GM21723 (cell line): ENCODE measurements around the gene PACRG.
A peak's percentile ranks its signal among the peaks of the same experiment; 100 is the strongest.

Source experiments
- ATAC-seq: cut with Tn5 transposase; IDR thresholded peaks from one replicate; pipeline ENCODE4 v1.9.1; 2021; ENCODE audit warnings: mild to moderate bottlenecking, moderate library complexity; ENCODE audit not compliant: unreplicated experiment

Gene PACRG

GRCh38 chr6:162709431-162709830, 18.3 kb upstream of the PACRG start:
- no peak for ATAC-seq

DNA sequence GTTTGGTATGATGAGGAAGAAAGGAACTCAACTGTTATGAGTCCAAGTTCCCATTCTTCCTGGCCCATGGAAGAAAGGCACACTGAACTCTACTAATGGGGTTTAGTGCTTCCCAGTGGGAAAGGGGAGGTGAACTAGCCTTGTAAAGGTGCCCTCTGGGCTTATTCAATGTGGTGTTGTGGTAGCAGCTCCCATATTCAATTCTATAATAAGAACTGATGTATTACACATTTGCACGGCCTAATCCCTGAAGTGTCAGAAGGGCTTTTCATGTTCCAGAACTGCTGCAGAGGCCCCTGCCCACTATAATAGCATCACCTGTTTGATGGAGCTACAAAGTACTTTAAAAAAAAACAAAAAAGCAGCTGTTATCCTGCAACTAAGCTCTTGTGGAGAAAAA, 17.4 kb upstream of the PACRG start:
- no peak for ATAC-seq

DNA sequence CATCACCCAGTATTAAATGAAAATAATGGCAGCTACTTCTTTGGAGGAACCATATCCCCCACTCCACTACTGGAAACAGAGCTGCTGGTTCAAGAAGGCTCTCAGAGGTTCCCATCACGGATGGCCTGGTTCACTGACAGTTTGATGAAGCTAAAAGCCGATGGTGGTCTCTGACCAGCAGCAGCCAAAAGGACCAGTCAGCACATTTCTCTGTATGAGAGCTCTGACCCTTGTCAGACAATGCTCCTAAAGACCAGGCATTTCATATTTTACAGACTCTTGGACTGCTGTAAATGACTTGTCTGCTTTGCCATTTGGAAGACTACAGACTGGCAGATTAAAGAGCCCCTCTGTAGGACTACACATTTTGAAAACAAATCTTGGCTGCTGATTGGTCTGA, 16.8 kb upstream of the PACRG start:
- no peak for ATAC-seq

GRCh38 chr6:162711376-162711775, 16.4 kb upstream of the PACRG start:
- no peak for ATAC-seq

DNA sequence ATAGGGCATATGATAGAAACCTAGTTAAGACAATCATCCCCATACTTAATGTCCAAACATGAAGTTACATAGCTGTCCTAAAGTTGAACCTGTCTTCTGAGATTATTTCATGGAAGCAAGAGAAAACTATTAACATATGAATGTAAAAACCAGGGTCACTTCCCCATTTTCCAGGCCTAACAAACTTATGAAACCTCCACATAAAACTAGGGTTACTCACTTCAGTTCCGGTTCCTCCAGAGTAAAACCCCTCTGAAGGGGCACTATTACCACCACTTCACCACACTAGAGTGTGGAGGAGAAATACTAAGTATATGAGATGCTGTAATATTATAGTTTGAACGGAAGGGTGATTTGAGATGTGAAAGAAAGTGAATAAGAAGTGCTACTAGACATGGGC, 15.1 kb upstream of the PACRG start:
- ATAC-seq = no peak

DNA sequence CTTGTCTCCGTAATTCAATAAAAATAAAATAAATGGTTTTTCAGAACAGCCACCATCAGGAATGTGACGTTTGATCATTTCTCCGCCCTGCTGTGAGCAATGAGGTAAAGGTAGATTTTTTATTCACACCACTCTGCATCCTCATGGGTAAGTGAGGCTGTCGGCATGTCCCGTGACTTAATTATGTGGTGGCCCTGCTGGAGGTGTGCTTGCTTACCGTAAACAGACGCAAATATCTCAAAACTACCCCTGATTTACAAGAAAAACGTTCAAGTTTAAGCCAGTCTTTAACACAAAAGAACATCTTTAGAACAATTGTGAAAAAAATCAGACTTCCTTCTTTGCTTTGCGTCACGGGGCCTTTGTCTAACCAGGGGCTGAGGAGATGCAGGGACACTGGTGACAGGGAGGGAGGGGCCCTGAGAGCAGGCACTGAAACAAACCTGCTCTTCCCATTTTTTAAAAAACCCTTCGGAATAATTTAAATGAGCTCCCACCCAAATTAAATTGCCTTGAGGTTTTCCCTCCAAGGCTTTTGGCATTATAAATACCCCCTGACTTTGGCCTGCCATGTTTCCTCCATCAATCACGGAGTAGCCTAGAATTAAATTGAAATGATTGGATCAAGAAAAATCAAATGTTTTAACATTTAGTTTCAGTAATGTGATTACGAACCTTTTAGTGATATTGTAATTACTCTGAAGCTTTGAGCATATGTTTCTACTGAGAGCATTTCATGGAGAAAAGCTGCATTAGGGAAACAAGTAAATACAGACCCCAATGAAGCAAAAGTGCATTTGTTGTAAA, 13.6 kb upstream of the PACRG start:
- ATAC-seq = no peak

GRCh38 chr6:162715601-162716000, 12.2 kb upstream of the PACRG start:
- no peak for ATAC-seq

DNA sequence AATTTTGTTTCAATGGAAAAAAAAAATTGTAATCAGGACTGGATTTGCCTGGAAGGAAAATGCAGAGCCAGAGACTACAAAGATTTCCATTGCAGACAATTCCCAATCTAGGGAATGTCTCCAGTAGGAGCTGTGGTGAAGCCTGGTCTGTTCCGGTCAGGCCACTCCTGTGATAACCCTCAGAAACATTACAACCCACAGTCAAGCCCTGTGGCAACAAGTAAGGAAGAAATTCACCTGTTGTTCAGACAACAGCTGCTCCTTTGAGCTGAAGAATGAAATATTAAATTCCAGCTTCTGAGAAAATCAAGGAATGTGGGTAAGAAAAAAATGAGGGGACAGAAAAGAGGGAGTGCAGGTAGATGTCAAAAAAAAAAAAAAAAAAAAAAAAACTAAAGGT, 8.2 kb upstream of the PACRG start:
- no peak for ATAC-seq

- no peak for ATAC-seq
Measured at GRCh38 chr6:162721404-162721687, 6.4 kb upstream of the PACRG start.

DNA sequence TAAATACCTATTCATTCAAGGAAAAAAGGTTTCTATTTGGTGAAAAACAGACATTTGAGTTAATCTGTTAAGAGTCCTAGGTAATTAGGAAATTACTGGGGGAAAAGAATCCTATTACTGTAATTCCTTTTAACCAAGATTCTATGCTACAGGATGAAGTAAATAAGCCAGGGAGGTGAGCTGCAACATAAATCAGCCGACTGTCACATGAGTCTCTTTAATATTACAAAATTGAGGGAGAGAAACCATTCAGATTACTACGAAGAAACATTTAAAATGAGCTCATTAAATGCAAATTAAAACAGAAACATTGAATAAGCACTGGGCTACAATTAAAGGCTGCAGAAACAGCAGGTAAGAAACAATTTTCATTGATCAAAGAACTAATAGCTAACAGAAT, 5.5 kb upstream of the PACRG start:
- ATAC-seq = no peak

DNA sequence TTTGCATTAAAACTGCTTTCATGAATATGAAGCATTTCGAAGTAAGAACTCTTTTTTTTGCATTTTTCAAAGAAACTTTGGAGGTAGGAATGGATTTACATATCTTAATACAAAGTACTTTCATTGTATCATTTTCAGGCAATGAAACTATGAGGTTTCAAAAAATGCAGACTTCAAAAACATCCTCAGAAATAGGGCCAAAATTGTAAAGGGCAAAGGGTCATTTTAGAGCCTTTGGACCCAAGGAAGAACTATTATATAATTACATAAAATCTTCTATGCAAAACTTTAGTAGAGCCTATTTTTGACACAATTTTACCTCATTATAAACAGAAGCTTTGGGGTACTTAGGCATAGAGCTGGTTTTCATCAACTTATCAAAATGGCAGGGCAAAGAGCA, 5.1 kb upstream of the PACRG start:
- no peak for ATAC-seq

DNA sequence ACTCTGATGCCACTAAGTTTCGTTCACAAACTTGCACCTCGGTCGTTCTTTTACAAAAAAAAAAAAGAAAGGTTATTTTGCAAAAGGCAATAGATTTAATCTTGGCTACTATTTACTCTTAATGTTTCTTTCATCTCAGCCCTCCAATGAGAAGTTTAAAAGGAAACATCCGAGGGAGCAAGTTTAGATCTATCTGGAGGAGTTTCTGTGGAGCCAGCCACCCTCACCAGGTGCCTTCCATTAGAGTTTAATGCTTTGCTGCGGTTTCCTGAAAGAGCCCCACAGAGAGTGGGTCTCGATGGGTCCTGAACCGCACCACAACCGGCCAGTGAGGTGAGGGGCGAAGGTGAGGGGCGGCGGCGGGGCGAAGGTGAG, 840 bp upstream of the PACRG start:
- peak; percentile 16 for ATAC-seq

DNA sequence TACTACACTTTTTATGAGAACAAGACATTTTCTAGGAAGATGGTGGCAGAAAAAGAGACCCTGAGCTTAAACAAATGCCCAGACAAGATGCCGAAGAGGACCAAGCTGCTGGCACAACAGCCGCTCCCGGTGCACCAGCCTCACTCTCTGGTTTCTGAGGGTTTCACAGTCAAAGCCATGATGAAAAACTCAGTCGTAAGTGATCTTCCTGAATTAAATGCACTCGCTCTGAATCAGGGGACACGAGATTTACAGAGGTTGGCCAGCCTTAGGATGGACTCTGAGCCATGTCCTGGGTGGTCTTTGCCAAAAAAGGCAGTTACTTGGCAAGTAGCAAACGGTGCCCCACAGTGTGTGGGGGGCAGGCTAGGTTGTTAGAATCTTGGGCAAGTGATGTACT, 423 bp downstream of the PACRG start:
- no peak for ATAC-seq

GRCh38 chr6:162728706-162729105, 932 bp downstream of the PACRG start:
- no peak for ATAC-seq

DNA sequence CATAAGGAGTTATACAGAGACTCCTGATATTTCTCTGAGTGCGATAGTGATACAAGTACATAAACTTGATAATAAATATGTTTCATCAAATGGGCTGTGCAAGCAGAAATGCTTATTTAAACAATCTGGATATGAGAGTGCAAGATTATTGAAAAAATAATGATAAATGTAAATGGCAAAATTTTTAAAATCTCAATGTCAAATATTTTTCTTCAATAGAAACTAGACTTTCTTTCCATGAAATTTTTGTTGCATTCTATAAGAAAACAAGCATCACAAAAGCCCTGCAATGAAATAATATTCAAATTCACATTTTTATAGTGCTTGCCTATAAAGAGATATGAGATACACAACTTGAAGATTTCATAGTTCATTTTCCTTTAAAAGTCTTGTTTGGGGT, 2.7 kb downstream of the PACRG start:
- ATAC-seq = no peak

- no peak for ATAC-seq
Measured at GRCh38 chr6:162733489-162733888, 5.7 kb downstream of the PACRG start.

- ATAC-seq = no peak
Measured at GRCh38 chr6:162736961-162737360, 9.2 kb downstream of the PACRG start.

GRCh38 chr6:162750776-162751175, 23.0 kb downstream of the PACRG start:
- ATAC-seq = no peak

DNA sequence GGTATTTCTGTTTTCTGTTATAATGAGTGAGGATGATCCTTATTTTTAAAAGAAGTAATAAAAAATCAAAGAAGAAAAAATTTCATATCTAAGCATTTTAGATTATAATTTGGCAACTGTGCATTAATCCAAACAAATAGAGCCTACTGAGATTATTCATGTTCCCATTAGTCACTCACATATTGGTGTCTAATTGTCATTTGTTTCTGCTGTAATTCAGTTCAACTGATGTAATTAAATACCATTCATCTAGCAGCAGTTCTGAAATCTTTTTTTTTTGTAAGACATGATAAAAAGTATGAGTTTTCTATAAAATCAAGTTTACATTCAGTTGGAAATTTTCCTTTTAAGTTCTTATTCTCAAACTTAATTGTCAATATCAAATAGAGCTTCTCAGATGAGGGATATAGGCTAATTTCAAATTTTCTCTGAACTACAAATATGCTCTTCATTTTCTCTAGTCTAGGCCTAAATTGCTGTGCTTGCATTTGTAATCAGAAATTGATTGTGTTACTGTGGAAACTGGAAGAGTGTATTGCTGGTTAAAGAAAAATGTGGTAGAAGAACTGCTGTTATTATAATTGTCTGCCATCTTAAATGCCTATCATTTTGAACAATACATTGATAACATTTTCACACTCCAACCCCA, 23.6 kb downstream of the PACRG start:
- no peak for ATAC-seq

- ATAC-seq = no peak
Measured at GRCh38 chr6:162753775-162754174, 26.0 kb downstream of the PACRG start.

DNA sequence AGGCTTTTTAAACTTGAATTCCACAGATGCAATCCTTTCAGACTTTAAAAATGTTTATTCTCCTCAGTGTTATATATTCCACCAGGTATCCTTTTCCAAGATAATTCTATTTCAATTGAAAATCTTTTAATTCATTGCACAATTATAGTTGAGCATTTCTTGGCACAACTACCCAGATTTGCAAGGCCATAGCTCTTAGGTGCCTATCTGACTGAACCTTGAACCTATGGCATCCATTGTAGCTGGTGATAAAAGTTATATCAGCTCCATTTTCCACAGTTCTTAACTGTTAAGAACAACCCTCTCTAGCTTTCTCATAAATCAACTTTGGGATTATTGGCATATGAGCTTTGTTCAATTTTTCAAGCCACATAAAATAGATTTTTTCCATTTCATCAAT, 42.4 kb downstream of the PACRG start:
- no peak for ATAC-seq

GRCh38 chr6:162770955-162771354, 43.2 kb downstream of the PACRG start:
- no peak for ATAC-seq

DNA sequence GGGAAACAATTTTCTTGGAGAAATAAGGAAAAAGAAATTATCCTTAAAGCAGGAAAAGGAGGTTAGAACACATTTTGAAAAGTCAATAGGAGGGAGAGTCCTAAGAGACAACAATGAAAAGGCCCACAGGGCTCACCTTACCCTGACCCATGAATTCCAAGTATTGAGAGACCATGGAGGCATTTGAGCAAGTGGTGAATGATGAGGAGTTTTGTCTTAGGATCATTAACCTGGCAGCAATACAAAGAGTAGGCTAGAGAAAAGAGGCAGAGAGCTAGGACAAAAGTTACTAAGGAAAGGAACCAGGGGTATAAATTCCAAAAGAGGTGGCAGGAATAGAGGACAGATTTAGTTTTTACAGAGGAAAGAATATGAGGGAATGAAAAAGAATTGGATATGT, 44.7 kb downstream of the PACRG start:
- ATAC-seq = no peak
